ENCODE measurements around the gene PKDCC.
"Not testable (repeated sequence)": the region's sequence is repeated elsewhere in the genome, so short reads cannot be mapped to it uniquely, and the experiment has no call there.

PKDCC gene

DNA sequence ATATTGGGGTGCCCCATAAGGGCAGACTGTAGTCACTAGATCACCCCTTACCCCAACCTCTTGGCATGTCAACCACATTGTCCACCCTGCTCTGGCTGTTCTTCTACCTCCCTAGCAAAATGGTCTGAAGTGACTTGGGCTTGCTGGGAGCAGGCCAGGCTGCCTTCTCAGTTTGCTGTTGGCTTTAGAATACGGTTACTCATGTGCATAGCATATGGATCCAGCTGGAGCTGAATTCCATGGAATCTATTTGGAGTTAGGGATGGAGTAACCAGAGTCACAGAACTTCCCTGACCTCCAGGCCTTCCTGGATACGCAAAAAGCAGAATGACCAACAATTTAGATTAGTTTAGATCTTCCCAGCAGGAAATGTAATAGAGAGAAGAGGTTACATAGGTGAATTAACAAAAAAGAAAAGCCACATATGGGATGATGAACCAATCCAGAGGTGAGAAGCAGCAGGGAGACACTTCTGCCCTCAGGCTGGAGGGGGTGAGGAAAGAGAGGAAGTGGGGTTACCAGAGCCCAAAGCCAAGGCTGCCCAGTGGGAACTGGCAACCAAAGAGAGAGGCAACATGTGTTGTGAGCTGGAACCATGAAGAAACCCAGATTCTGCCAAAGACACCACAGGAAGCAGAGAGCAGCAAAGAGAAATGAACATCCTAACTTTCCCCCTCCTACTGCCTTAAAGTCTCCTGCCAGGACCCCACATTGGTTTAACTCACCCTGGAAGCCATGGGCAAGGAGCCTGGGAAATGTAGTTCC is 26.1 kb downstream of the PKDCC start:
- Histone ChIP-seq H3K27me3 (peaks cover 22% of the 10 kb centered on the region), H3K4me1 (ENCODE audit: control insufficient read depth in 1 of 2, insufficient read depth in 1 of 2, low read depth in 1 of 2, low read length in 1 of 2) (no peaks in the 10 kb centered on the region), H3K36me3 (no peaks in the 10 kb centered on the region), H3K9me3 (no peaks in the 10 kb centered on the region), H3K4me3 (ENCODE audit: low read depth in 1 of 2, low read length in 1 of 2) (no peak overlapping the region), H3K27ac (no peak overlapping the region)
- TF ChIP-seq, protein P1, sequence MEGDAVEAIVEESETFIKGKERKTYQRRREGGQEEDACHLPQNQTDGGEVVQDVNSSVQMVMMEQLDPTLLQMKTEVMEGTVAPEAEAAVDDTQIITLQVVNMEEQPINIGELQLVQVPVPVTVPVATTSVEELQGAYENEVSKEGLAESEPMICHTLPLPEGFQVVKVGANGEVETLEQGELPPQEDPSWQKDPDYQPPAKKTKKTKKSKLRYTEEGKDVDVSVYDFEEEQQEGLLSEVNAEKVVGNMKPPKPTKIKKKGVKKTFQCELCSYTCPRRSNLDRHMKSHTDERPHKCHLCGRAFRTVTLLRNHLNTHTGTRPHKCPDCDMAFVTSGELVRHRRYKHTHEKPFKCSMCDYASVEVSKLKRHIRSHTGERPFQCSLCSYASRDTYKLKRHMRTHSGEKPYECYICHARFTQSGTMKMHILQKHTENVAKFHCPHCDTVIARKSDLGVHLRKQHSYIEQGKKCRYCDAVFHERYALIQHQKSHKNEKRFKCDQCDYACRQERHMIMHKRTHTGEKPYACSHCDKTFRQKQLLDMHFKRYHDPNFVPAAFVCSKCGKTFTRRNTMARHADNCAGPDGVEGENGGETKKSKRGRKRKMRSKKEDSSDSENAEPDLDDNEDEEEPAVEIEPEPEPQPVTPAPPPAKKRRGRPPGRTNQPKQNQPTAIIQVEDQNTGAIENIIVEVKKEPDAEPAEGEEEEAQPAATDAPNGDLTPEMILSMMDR (IDR thresholded peaks at IDR 0.05), result no peak

- no peaks in the 10 kb centered on the region for H3K4me1 ChIP-seq (ENCODE audit: control insufficient read depth in 1 of 2, insufficient read depth in 1 of 2, low read depth in 1 of 2, low read length in 1 of 2)
- no peak overlapping the region for H3K4me3 ChIP-seq (ENCODE audit: low read depth in 1 of 2, low read length in 1 of 2)
Observed at GRCh38 chr2:42074661-42075060, 26.8 kb downstream of the PKDCC start.

GRCh38 chr2:42076357-42077225 is 28.8 kb downstream of the PKDCC start:
- TF ChIP-seq, protein P1 (IDR thresholded peaks at IDR 0.05), result no peak

More at GRCh38 chr2:42074661-42075060, 26.8 kb downstream of the PKDCC start:
- H3K27me3 ChIP-seq, result peaks cover 20% of the 10 kb centered on the region
- no peak overlapping the region for H3K27ac ChIP-seq
- H3K9me3 ChIP-seq, result no peaks in the 10 kb centered on the region
- no peaks in the 10 kb centered on the region for H3K36me3 ChIP-seq
- TF ChIP-seq, protein P1 (IDR thresholded peaks at IDR 0.05), result no peak

DNA sequence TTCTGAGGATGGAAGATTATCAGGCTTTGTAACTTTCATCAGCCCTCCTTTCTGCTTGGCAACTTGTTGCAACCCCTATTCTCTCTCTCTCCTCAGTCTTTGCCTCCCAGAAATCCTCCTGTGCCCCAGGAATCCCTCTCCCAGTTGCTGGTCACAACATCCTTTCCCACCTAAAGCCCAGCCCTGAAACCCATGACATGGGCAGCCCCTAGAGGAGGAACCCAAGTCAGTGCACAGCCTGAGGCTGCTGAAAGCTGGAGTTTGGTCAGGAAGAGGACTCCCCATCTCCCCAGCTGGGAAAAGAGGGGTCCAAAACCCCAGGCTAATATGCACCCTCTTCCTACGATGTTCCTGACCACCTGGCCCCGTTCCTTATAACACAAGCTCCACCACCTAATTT is 29.5 kb downstream of the PKDCC start:
- H3K9me3 ChIP-seq, result no peaks in the 10 kb centered on the region
- TF ChIP-seq, protein P1 (IDR thresholded peaks at IDR 0.05), result no peak
- H3K27me3 ChIP-seq, result peaks cover 29% of the 10 kb centered on the region
- no peaks in the 10 kb centered on the region for H3K4me1 ChIP-seq (ENCODE audit: control insufficient read depth in 1 of 2, insufficient read depth in 1 of 2, low read depth in 1 of 2, low read length in 1 of 2)
- no peaks in the 10 kb centered on the region for H3K36me3 ChIP-seq
- H3K27ac ChIP-seq, result no peak overlapping the region
- no peak overlapping the region for H3K4me3 ChIP-seq (ENCODE audit: low read depth in 1 of 2, low read length in 1 of 2)

More at GRCh38 chr2:42076357-42077225, 28.8 kb downstream of the PKDCC start:
- Histone ChIP-seq H3K4me1 (ENCODE audit: control insufficient read depth in 1 of 2, insufficient read depth in 1 of 2, low read depth in 1 of 2, low read length in 1 of 2) (no peaks in the 10 kb centered on the region), H3K27ac (no peak overlapping the region), H3K4me3 (ENCODE audit: low read depth in 1 of 2, low read length in 1 of 2) (no peak overlapping the region), H3K9me3 (no peaks in the 10 kb centered on the region), H3K27me3 (peaks cover 29% of the 10 kb centered on the region), H3K36me3 (no peaks in the 10 kb centered on the region)

DNA sequence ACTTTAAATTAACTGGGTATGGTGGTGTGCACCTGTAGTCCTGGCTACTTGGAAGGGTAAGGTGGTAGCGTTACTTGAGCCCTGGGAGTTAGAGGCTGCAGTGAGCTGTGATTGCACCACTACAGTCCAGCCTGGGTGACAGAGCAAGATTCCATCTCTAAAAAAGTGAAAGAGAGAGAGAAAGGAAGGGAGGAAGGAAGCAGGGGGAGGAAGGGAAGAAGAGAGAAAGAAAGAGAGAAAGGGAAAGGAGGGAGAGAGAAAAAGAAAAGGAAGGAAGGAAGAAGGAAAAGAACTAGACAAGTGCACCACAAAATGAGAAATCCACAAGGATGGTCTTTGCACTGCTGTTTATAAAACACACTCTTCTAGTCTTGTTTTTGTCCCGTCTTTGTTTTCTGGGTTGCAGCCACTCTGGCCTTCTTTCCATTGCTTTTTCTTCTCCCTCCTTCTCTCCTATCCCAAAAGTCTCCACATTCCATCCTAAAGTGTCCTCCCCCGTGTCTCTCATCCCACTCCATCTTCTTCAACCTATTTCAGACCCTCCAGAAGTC is 32.0 kb downstream of the PKDCC start:
- H3K27me3 ChIP-seq, result peaks cover 29% of the 10 kb centered on the region
- H3K27ac ChIP-seq, result no peak overlapping the region
- TF ChIP-seq, protein P1 (IDR thresholded peaks at IDR 0.05), result no peak
- H3K36me3 ChIP-seq, result no peaks in the 10 kb centered on the region
- H3K4me3 ChIP-seq (ENCODE audit: low read depth in 1 of 2, low read length in 1 of 2), result no peak overlapping the region
- no peaks in the 10 kb centered on the region for H3K9me3 ChIP-seq
- no peaks in the 10 kb centered on the region for H3K4me1 ChIP-seq (ENCODE audit: control insufficient read depth in 1 of 2, insufficient read depth in 1 of 2, low read depth in 1 of 2, low read length in 1 of 2)

- peaks cover 29% of the 10 kb centered on the region for H3K27me3 ChIP-seq
- H3K4me1 ChIP-seq (ENCODE audit: control insufficient read depth in 1 of 2, insufficient read depth in 1 of 2, low read depth in 1 of 2, low read length in 1 of 2); H3K4me3 ChIP-seq (ENCODE audit: low read depth in 1 of 2, low read length in 1 of 2); H3K9me3 ChIP-seq; H3K27ac ChIP-seq; H3K36me3 ChIP-seq: not testable (repeated sequence)
Observed at GRCh38 chr2:42081151-42081550, 33.3 kb downstream of the PKDCC start.
